Measurements from ENCODE around the gene APPBP2. TPM values are rescaled to one million over a fixed set of nuclear protein-coding genes. Genes with fewer than 3 reads are reported as not detected.
"Not testable (repeated sequence)": the region's sequence is repeated elsewhere in the genome, so short reads cannot be mapped to it uniquely, and the experiment has no call there.

The APPBP2 gene
- total RNA-seq, 1 experiment from 2014 or later = 33.1 TPM

DNA sequence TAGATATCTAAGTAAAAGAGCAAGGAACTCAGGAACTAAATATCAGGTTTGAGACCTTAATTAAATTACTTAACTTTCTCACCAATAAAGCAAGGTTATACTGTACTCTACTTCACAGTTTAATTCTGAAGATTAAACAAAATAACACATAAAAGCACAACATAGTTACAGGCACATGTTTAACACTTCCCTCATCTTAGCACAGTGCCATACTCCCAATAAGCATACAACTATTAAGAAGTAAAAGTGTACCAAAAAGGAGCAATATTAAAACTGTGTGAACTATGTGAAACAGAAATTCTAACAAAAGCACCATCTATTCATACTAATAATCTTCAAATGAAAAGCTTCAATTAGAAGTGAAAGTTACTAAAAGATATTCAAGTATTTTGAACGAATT lies 2.2 kb downstream of the APPBP2 start:
- peaks cover 23% of the 10 kb centered on the region for H3K4me1 Mint-ChIP-seq (ENCODE audit: insufficient read depth, unreplicated experiment)
- BruUV-seq (replicated peaks) = no TSS peak
- DNase-seq (ENCODE audit: unreplicated experiment) = no peak
- H3K4me3 Mint-ChIP-seq (ENCODE audit: unreplicated experiment) = peak overlapping the region; percentile 91
- CTCF ChIA-PET = interaction anchor here (0.6 to 2.5 kb wide), 5 partner anchors 13 to 446 kb away, joined by 3 to 9 read pairs (median 4); no protein-coding TSS in a partner anchor
- H3K27ac Mint-ChIP-seq (ENCODE audit: low read depth, unreplicated experiment) = peak overlapping the region; percentile 98
- POLR2A ChIA-PET = interaction anchor here (1.1 to 6.4 kb wide), 4 partner anchors 10 to 77 kb away, joined by 3 to 113 read pairs (median 8); partner anchors contain the start of gene PPM1D
- H3K9me3 Mint-ChIP-seq (ENCODE audit: unreplicated experiment) = no peaks in the 10 kb centered on the region
- intact Hi-C loops (cut with micrococcal nuclease) = loop anchor here (2.0 kb wide), 1 partner anchor 77 kb away; the partner anchor contains the start of gene PPM1D
- no peak for TF ChIP-seq CTCF (IDR thresholded peaks at IDR 0.05; ENCODE audit: unreplicated experiment)
- no peaks in the 10 kb centered on the region for H3K27me3 Mint-ChIP-seq (ENCODE audit: insufficient read depth, unreplicated experiment)
- H3K36me3 Mint-ChIP-seq (ENCODE audit: insufficient read depth, unreplicated experiment) = peaks cover 26% of the 10 kb centered on the region

GRCh38 chr17:60522889-60523626 lies 3.0 kb downstream of the APPBP2 start:
- Mint-ChIP-seq H3K4me3 (ENCODE audit: unreplicated experiment) (peak overlapping the region; percentile 91), H3K9me3 (ENCODE audit: unreplicated experiment) (no peaks in the 10 kb centered on the region), H3K36me3 (ENCODE audit: insufficient read depth, unreplicated experiment) (peaks cover 30% of the 10 kb centered on the region), H3K27ac (ENCODE audit: low read depth, unreplicated experiment) (peak overlapping the region; percentile 13), H3K4me1 (ENCODE audit: insufficient read depth, unreplicated experiment) (peaks cover 23% of the 10 kb centered on the region), H3K27me3 (ENCODE audit: insufficient read depth, unreplicated experiment) (no peaks in the 10 kb centered on the region)
- intact Hi-C loops (cut with micrococcal nuclease) = no loop called here
- POLR2A ChIA-PET = interaction anchor here (0.5 to 6.4 kb wide), 7 partner anchors 9 to 359 kb away, joined by 3 to 113 read pairs (median 5); partner anchors contain the start of gene PPM1D
- no peak for TF ChIP-seq CTCF (IDR thresholded peaks at IDR 0.05; ENCODE audit: unreplicated experiment)
- DNase-seq (ENCODE audit: unreplicated experiment) = no peak
- no TSS peak for BruUV-seq (replicated peaks)
- CTCF ChIA-PET = interaction anchor here (0.6 to 2.5 kb wide), 8 partner anchors 13 to 445 kb away, joined by 3 to 9 read pairs (median 3); no protein-coding TSS in a partner anchor

DNA sequence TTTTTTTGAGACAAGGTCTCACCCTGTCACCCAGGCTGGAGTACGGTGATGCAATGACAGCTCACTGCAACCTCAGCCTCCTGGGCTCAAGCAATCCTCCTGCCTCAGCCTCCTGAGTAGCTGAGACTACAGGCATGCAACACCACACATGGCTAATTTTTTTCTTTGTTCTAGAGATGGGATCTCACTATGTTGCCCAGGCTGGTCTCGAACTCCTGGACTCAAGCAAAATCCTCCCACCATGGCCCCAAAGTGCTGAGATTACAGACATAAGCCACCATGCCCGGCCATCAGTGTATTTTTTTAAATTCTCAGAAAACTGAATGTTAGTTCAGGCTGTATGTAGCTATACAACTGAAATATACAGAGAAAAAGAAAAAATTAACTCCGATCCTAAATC lies 6.2 kb downstream of the APPBP2 start:
- Mint-ChIP-seq H3K27me3 (ENCODE audit: insufficient read depth, unreplicated experiment) (no peaks in the 10 kb centered on the region), H3K4me1 (ENCODE audit: insufficient read depth, unreplicated experiment) (peaks cover 23% of the 10 kb centered on the region), H3K4me3 (ENCODE audit: unreplicated experiment) (no peak overlapping the region), H3K36me3 (ENCODE audit: insufficient read depth, unreplicated experiment) (peaks cover 46% of the 10 kb centered on the region), H3K27ac (ENCODE audit: low read depth, unreplicated experiment) (no peak overlapping the region), H3K9me3 (ENCODE audit: unreplicated experiment) (no peaks in the 10 kb centered on the region)
- POLR2A ChIA-PET = no interaction called here
- TF ChIP-seq CTCF (IDR thresholded peaks at IDR 0.05; ENCODE audit: unreplicated experiment) = no peak
- no TSS peak for BruUV-seq (replicated peaks)
- CTCF ChIA-PET = interaction anchor here (0.9 kb wide), 1 partner anchor 80 kb away, joined by 3 read pairs; the partner anchor contains the start of gene PPM1D
- no peak for DNase-seq (ENCODE audit: unreplicated experiment)
- intact Hi-C loops (cut with micrococcal nuclease) = no loop called here

GRCh38 chr17:60515683-60516082 lies 10.4 kb downstream of the APPBP2 start:
- H3K9me3 Mint-ChIP-seq (ENCODE audit: unreplicated experiment); H3K27ac Mint-ChIP-seq (ENCODE audit: low read depth, unreplicated experiment); H3K27me3 Mint-ChIP-seq (ENCODE audit: insufficient read depth, unreplicated experiment); BruUV-seq (replicated peaks); H3K4me1 Mint-ChIP-seq (ENCODE audit: insufficient read depth, unreplicated experiment); H3K4me3 Mint-ChIP-seq (ENCODE audit: unreplicated experiment); intact Hi-C loops (cut with micrococcal nuclease); DNase-seq (ENCODE audit: unreplicated experiment): not testable (repeated sequence)
- ChIA-PET POLR2A (interaction anchor here (0.5 to 2.9 kb wide), 3 partner anchors 8 to 733 kb away, joined by 3 to 10 read pairs (median 4); no protein-coding TSS in a partner anchor), CTCF (interaction anchor here (0.5 to 0.6 kb wide), 2 partner anchors 175 to 295 kb away, joined by 4 read pairs; no protein-coding TSS in a partner anchor)
- peaks cover 75% of the 10 kb centered on the region for H3K36me3 Mint-ChIP-seq (ENCODE audit: insufficient read depth, unreplicated experiment)

DNA sequence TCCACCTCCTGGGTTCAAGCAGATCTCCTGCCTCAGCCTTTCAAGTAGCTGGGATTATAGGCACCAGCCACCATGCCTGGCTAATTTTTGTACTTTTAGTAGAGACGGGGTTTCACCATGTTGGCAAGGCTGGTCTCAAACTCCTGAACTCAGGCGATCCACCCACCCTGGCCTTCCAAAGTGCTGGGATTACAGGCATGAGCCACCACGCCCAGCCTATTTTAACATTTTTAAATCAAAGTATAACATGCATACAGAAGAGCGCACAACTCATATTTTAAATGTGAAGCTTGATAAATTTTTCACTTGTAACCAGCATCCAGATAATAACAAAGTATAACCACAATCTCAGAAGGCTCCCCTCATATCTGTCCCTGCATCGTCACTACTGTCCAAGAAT lies 10.8 kb downstream of the APPBP2 start:
- peaks cover 70% of the 10 kb centered on the region for H3K36me3 Mint-ChIP-seq (ENCODE audit: insufficient read depth, unreplicated experiment)
- H3K9me3 Mint-ChIP-seq (ENCODE audit: unreplicated experiment); intact Hi-C loops (cut with micrococcal nuclease); H3K4me1 Mint-ChIP-seq (ENCODE audit: insufficient read depth, unreplicated experiment); H3K27ac Mint-ChIP-seq (ENCODE audit: low read depth, unreplicated experiment); DNase-seq (ENCODE audit: unreplicated experiment); H3K4me3 Mint-ChIP-seq (ENCODE audit: unreplicated experiment); H3K27me3 Mint-ChIP-seq (ENCODE audit: insufficient read depth, unreplicated experiment); BruUV-seq (replicated peaks): not testable (repeated sequence)
- ChIA-PET POLR2A (interaction anchor here (2.9 kb wide), 1 partner anchor 9 kb away, joined by 10 read pairs; no protein-coding TSS in a partner anchor), CTCF (interaction anchor here (0.6 kb wide), 1 partner anchor 294 kb away, joined by 4 read pairs; no protein-coding TSS in a partner anchor)

Measured in MCF 10A (cell line).